IMR-90 (cell line): ENCODE data around the gene RAB40C. TPM values are rescaled to one million over a fixed set of nuclear protein-coding genes. Genes with fewer than 3 reads are reported as not detected.

ENCODE experiments used
- CTCF ChIP-seq: conservative IDR thresholded peaks from 2 replicates; pipeline ENCODE4 v1.5.1; 2012; ENCODE audit warnings: mild to moderate bottlenecking, low read depth, low read length, improper control_type of control experiment
- MAFK ChIP-seq: IDR thresholded peaks from 2 replicates; pipeline ENCODE4 v1.6.1; 2012; ENCODE audit warnings: low read depth, low read length, improper control_type of control experiment
- SMC3 ChIP-seq: fragments of 150-350 bp; IDR thresholded peaks from 2 replicates; pipeline ENCODE4 v1.6.1; 2016; ENCODE audit warnings: low read depth, mild to moderate bottlenecking, antibody characterized with exemption, low read length, moderate library complexity
- polyA plus RNA-seq, 3 experiments: library from polyadenylated mRNA; depleted of rRNA; stranded (reverse); fragments of >200 nt; gene quantifications; 2 replicates each; pipeline ENCODE4 v1.2.3, GENCODE V29; 2012; ENCODE audit warnings: low replicate concordance in 1 of 3
- total RNA-seq: library from RNA; depleted of rRNA; stranded (reverse); fragments of >200 nt; gene quantifications from 2 replicates; pipeline ENCODE4 v1.2.3, GENCODE V29; 2012

RAB40C gene
- total and polyA plus RNA-seq, 2 of the 4 experiments (the other 2 are of a cell fraction): 6.8 to 13.7 TPM

- TF ChIP-seq CTCF (no peak), MAFK (no peak), SMC3 (no peak)
These were observed 45.3 kb upstream of the RAB40C start (continued) for GRCh38 chr16:544517-544916.
